SU-DHL-6 (cell line): ENCODE measurements around the gene CERK.

ENCODE experiments used
- H2AFZ ChIP-seq: fragments of 200-600 bp; sonication (generic); 2 replicates; pipeline ENCODE4 v1.6.1; 2014; ENCODE audit warnings: low read depth, mild to moderate bottlenecking, moderate library complexity, mixed read lengths, antibody characterized with exemption, low read length; ENCODE audit not compliant: severe bottlenecking
- H3F3A ChIP-seq: fragments of 200-600 bp; shearing (Covaris generic); 2 replicates; pipeline ENCODE4 v1.6.0; 2016; ENCODE audit warnings: antibody characterized with exemption, mild to moderate bottlenecking; ENCODE audit not compliant: insufficient read depth
- H3K27ac ChIP-seq: fragments of 200-600 bp; sonication (generic); 2 replicates; pipeline ENCODE4 v1.5.1; 2016; ENCODE audit warnings: low read depth, mild to moderate bottlenecking, low read length, moderate library complexity, mixed read lengths
- H3K27me3 ChIP-seq: fragments of 200-600 bp; sonication (generic), shearing (Covaris generic); 2 replicates; pipeline ENCODE4 v1.6.0; 2014; ENCODE audit warnings: mild to moderate bottlenecking, low read length
- H3K36me3 ChIP-seq: fragments of 200-600 bp; sonication (generic); 2 replicates; pipeline ENCODE4 v1.6.1; 2014; ENCODE audit warnings: mild to moderate bottlenecking, low read length, mixed read lengths
- H3K4me2 ChIP-seq: fragments of 300-600, 200-600 bp; shearing (Covaris generic), sonication (generic); 2 replicates; pipeline ENCODE4 v1.6.0; 2014; ENCODE audit warnings: low read length, low read depth, mild to moderate bottlenecking; ENCODE audit not compliant: poor library complexity, severe bottlenecking
- H3K4me3 ChIP-seq: fragments of 200-600 bp; sonication (generic); 2 replicates; pipeline ENCODE4 v1.5.1; 2014; ENCODE audit warnings: antibody characterized with exemption, low read length, mild to moderate bottlenecking, mixed read lengths; ENCODE audit not compliant: insufficient read depth, poor library complexity, severe bottlenecking
- H3K79me2 ChIP-seq: fragments of 200-600 bp; sonication (generic); 2 replicates; pipeline ENCODE4 v1.6.1; 2014; ENCODE audit warnings: mild to moderate bottlenecking, low read length, moderate library complexity; ENCODE audit not compliant: insufficient read depth
- H3K9ac ChIP-seq: fragments of 200-600 bp; sonication (generic); 2 replicates; pipeline ENCODE4 v1.7.0; 2014; ENCODE audit warnings: mild to moderate bottlenecking, low read length
- H3K9me2 ChIP-seq: fragments of 200-600 bp; sonication (generic); replicated peaks from 2 replicates; pipeline ENCODE4 v1.6.1; 2014; ENCODE audit warnings: low read length; ENCODE audit not compliant: insufficient read depth
- H3K9me3 ChIP-seq: fragments of 200-600 bp; sonication (generic); 2 replicates; pipeline ENCODE4 v1.6.1; 2014; ENCODE audit warnings: low read length, mixed read lengths; ENCODE audit not compliant: insufficient read depth
- H4K20me1 ChIP-seq: fragments of 200-600 bp; sonication (generic); 2 replicates; pipeline ENCODE4 v1.6.1; 2014; ENCODE audit warnings: low read depth, mild to moderate bottlenecking, antibody characterized with exemption, low read length, moderate library complexity, mixed read lengths
- CTCF ChIP-seq: fragments of 200-600 bp; sonication (generic); IDR thresholded peaks from one replicate; pipeline ENCODE4 v1.5.1; 2017; ENCODE audit warnings: antibody characterized with exemption, mild to moderate bottlenecking, low read length, moderate library complexity; ENCODE audit not compliant: insufficient read depth, poor library complexity, severe bottlenecking
- EZH2phosphoT487 ChIP-seq: fragments of 200-600 bp; sonication (generic), shearing (Covaris generic); conservative IDR thresholded peaks from 2 replicates; pipeline ENCODE4 v1.6.1; 2018; ENCODE audit warnings: mild to moderate bottlenecking, antibody characterized with exemption, low read length, moderate library complexity, mixed read lengths

The CERK gene

GRCh38 chr22:46723882-46724281 lies 14.2 kb downstream of the CERK start:
- H3K36me3 ChIP-seq: no peaks in the 10 kb centered on the region
- no peak overlapping the region for H3K4me3 ChIP-seq
- no peak overlapping the region for H3K9ac ChIP-seq
- H3K9me2 ChIP-seq: no peaks in the 10 kb centered on the region
- no peaks in the 10 kb centered on the region for H3K79me2 ChIP-seq
- H2AFZ ChIP-seq: no peak overlapping the region
- no peaks in the 10 kb centered on the region for H4K20me1 ChIP-seq
- H3K27ac ChIP-seq: no peak overlapping the region
- H3F3A ChIP-seq: no peaks in the 10 kb centered on the region
- H3K4me2 ChIP-seq: no peak overlapping the region
- H3K27me3 ChIP-seq: no peaks in the 10 kb centered on the region
- H3K9me3 ChIP-seq: no peaks in the 10 kb centered on the region
- no peak for TF ChIP-seq EZH2phosphoT487
- TF ChIP-seq CTCF: no peak

GRCh38 chr22:46721501-46722085 lies 16.5 kb downstream of the CERK start:
- H3K9me3 ChIP-seq: no peaks in the 10 kb centered on the region
- no peak overlapping the region for H3K4me2 ChIP-seq
- H3K4me3 ChIP-seq: no peak overlapping the region
- H3K9ac ChIP-seq: no peak overlapping the region
- H3K36me3 ChIP-seq: no peaks in the 10 kb centered on the region
- TF ChIP-seq EZH2phosphoT487 (no peak), CTCF (no peak)
- H2AFZ ChIP-seq: no peak overlapping the region
- no peaks in the 10 kb centered on the region for H3K27me3 ChIP-seq
- no peaks in the 10 kb centered on the region for H4K20me1 ChIP-seq
- no peak overlapping the region for H3K27ac ChIP-seq
- no peaks in the 10 kb centered on the region for H3K79me2 ChIP-seq
- H3F3A ChIP-seq: no peaks in the 10 kb centered on the region
- no peaks in the 10 kb centered on the region for H3K9me2 ChIP-seq

GRCh38 chr22:46719921-46720320 lies 18.1 kb downstream of the CERK start:
- Histone ChIP-seq H3K9ac (no peak overlapping the region), H3K36me3 (no peaks in the 10 kb centered on the region), H3K4me3 (no peak overlapping the region), H3K9me3 (no peaks in the 10 kb centered on the region), H2AFZ (no peak overlapping the region), H3F3A (0 out of 2 replicates have a peak, but pooled peaks cover 3% of the 10 kb centered on the region), H3K27ac (no peak overlapping the region), H3K27me3 (no peaks in the 10 kb centered on the region), H3K79me2 (no peaks in the 10 kb centered on the region), H3K9me2 (no peaks in the 10 kb centered on the region), H3K4me2 (no peak overlapping the region), H4K20me1 (no peaks in the 10 kb centered on the region)
- TF ChIP-seq EZH2phosphoT487 (no peak), CTCF (no peak)
